AG04450 (cell line): ENCODE measurements around the gene SLC26A4. TPM values are rescaled to one million over a fixed set of nuclear protein-coding genes. Genes with fewer than 3 reads are reported as not detected.

ENCODE experiments used
- CTCF ChIA-PET: fragments of 300-600, 350-600 bp; formaldehyde crosslinking; extraction: SDS; loops from one replicate; lab custom pipeline; 2022; ENCODE audit warnings: antibody characterized with exemption, inconsistent platforms; lab: Charles Lee
- POLR2A ChIA-PET: fragments of 350-600 bp; formaldehyde crosslinking; extraction: SDS; loops from one replicate; lab custom pipeline; 2021; ENCODE audit warnings: antibody characterized with exemption, inconsistent platforms; lab: Yijun Ruan, JAX
- DNase-seq: peaks from one replicate; pipeline ENCODE4 v3.0.0-alpha.2; 2011; ENCODE audit warnings: low read depth, low spot score
- H3K27ac ChIP-seq: one replicate; pipeline ENCODE4 v1.5.1; 2012; ENCODE audit warnings: low read depth, low read length, control low read depth
- H3K27me3 ChIP-seq: one replicate; pipeline ENCODE4 v1.6.0; 2012; ENCODE audit warnings: low read length; ENCODE audit not compliant: control insufficient read depth, insufficient read depth
- H3K4me3 ChIP-seq: 2 replicates; pipeline ENCODE4 v1.5.1; 2011; ENCODE audit warnings: mild to moderate bottlenecking, low read depth, low read length, control low read depth
- H3K9me3 ChIP-seq: 2 replicates; pipeline ENCODE4 v1.5.1; 2012; ENCODE audit warnings: low read length; ENCODE audit not compliant: control insufficient read depth, insufficient read depth
- polyA plus RNA-seq: library from polyadenylated mRNA; depleted of rRNA; stranded (reverse); fragments of >200 nt; gene quantifications from 2 replicates; pipeline ENCODE4 v1.2.3, GENCODE V29; 2011
- TF ChIP-seq, protein P1 (sequence below): IDR thresholded peaks from 2 replicates; pipeline ENCODE4 v1.5.1; 2011; ENCODE audit warnings: low read depth, low read length, control low read depth, inconsistent platforms

Gene SLC26A4
- polyA plus RNA-seq, 1 experiment, result 0.12 TPM

DNA sequence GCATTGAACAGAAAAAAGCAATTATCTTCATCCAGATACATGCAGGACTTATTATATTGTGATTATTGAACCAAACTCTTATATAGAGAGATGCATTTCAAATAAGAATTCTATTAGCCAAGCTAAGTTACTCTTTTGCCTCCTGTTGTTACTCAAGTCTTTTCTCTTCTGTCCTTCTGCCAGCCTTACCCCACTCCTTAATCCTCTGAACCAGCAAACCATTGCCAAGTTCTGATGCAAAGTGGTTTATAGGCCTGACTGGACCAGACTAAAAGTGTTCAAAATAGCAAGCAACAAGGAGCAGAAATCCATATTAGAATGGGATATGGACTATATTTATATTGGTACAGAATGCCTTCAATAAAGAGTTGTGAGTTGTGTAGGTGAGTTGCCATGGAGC, 2.2 kb upstream of the SLC26A4 start:
- no peak for DNase-seq
- ChIA-PET CTCF (no interaction called here), POLR2A (no interaction called here)

DNA sequence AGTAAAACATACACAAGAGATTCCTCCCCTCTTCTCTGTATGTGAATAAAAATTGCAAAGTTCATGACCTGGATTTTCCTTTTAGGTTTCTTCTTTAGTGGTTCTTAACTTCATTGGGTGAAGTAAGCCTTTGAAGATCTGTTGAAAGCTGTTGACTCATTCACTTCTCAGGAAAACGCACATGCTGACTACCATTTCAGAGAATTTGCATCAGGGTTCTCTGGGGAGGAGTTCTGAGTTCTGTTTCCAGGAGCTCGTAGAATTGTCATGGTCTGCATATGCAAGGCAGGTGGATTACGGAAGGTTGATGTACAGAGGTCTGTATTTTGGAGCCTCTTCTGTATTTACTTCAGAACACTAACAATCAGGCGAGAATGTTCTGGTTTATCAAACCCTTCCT, 962 bp upstream of the SLC26A4 start:
- POLR2A ChIA-PET, result no interaction called here
- Histone ChIP-seq H3K4me3 (no peak overlapping the region), H3K9me3 (no peaks in the 10 kb centered on the region; the same call in 1 of the 2 replicates), H3K27ac (no peak overlapping the region), H3K27me3 (peaks cover 16% of the 10 kb centered on the region)
- CTCF ChIA-PET, result no interaction called here
- TF ChIP-seq, protein P1, sequence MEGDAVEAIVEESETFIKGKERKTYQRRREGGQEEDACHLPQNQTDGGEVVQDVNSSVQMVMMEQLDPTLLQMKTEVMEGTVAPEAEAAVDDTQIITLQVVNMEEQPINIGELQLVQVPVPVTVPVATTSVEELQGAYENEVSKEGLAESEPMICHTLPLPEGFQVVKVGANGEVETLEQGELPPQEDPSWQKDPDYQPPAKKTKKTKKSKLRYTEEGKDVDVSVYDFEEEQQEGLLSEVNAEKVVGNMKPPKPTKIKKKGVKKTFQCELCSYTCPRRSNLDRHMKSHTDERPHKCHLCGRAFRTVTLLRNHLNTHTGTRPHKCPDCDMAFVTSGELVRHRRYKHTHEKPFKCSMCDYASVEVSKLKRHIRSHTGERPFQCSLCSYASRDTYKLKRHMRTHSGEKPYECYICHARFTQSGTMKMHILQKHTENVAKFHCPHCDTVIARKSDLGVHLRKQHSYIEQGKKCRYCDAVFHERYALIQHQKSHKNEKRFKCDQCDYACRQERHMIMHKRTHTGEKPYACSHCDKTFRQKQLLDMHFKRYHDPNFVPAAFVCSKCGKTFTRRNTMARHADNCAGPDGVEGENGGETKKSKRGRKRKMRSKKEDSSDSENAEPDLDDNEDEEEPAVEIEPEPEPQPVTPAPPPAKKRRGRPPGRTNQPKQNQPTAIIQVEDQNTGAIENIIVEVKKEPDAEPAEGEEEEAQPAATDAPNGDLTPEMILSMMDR, result no peak
- peak; percentile 36 for DNase-seq

More for the DNA sequence above, 2.2 kb upstream of the SLC26A4 start:
- H3K27ac ChIP-seq, result no peak overlapping the region
- TF ChIP-seq, protein P1, result no peak
- H3K9me3 ChIP-seq, result no peaks in the 10 kb centered on the region; the same call in 1 of the 2 replicates
- peaks cover 16% of the 10 kb centered on the region for H3K27me3 ChIP-seq
- H3K4me3 ChIP-seq, result no peak overlapping the region

DNA sequence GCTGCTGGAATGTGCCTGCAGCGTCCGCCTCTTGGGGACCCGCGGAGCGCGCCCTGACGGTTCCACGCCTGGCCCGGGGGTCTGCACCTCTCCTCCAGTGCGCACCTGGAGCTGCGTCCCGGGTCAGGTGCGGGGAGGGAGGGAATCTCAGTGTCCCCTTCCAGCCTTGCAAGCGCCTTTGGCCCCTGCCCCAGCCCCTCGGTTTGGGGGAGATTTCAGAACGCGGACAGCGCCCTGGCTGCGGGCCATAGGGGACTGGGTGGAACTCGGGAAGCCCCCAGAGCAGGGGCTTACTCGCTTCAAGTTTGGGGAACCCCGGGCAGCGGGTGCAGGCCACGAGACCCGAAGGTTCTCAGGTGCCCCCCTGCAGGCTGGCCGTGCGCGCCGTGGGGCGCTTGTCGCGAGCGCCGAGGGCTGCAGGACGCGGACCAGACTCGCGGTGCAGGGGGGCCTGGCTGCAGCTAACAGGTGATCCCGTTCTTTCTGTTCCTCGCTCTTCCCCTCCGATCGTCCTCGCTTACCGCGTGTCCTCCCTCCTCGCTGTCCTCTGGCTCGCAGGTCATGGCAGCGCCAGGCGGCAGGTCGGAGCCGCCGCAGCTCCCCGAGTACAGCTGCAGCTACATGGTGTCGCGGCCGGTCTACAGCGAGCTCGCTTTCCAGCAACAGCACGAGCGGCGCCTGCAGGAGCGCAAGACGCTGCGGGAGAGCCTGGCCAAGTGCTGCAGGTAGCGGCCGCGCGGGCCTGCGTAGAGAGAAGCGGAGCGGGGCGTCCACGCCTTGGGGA, 645 bp downstream of the SLC26A4 start:
- ChIA-PET POLR2A (no interaction called here), CTCF (interaction anchor here (0.7 to 1.5 kb wide), 5 partner anchors 13 to 218 kb away, joined by 3 to 4 read pairs (median 3); no protein-coding TSS in a partner anchor)
- Histone ChIP-seq H3K27me3 (peaks cover 16% of the 10 kb centered on the region), H3K27ac (no peak overlapping the region), H3K9me3 (no peaks in the 10 kb centered on the region; the same call in 1 of the 2 replicates), H3K4me3 (peak overlapping the region; percentile 66)
- TF ChIP-seq, protein P1, result peak; percentile 29
- DNase-seq, result no peak

DNA sequence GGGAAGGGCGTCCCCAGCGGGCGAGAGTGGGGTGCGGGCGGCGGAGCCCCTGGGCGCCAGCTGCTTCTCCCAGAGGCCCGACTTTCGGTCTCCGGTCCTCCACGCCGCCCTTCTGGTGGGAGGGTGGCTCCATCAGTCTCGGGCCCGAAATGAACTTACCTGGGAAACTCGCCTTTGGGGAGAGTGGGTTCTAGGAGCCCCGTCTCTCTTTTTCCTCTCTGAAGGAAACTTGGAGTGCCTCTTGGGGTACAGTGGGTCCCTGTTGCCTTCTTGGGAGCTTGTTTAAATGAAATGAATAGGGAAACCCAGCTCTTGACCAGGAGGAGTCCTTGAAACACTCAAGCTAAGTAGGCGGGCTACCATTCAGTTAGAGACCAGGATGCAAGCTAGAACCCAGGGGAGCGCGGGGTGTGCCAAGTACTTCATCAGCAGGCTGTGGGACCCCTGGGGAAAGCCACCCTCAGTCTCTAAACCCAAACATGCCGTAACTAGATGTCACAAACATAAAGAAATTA, 1.3 kb downstream of the SLC26A4 start:
- H3K27ac ChIP-seq, result no peak overlapping the region
- H3K9me3 ChIP-seq, result no peaks in the 10 kb centered on the region; the same call in 1 of the 2 replicates
- POLR2A ChIA-PET, result no interaction called here
- no peak for DNase-seq
- TF ChIP-seq, protein P1, result no peak
- CTCF ChIA-PET, result interaction anchor here (0.8 to 1.5 kb wide), 4 partner anchors 13 to 217 kb away, joined by 3 to 4 read pairs (median 3); no protein-coding TSS in a partner anchor
- peak overlapping the region; percentile 66 for H3K4me3 ChIP-seq
- H3K27me3 ChIP-seq, result peaks cover 16% of the 10 kb centered on the region

DNA sequence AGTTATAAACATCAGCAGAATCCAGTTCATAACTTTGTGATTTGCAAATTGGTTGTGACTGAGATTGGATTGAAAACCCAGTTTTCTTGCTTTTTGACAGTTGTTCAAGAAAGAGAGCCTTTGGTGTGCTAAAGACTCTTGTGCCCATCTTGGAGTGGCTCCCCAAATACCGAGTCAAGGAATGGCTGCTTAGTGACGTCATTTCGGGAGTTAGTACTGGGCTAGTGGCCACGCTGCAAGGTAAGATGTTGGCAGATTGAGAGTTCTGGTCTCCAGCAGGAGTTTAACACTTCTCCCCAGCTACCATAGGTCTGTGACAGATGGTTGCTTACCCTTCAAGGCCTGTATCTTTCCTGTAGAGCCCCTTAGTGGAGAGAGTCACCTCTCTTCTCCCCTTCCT, 2.6 kb downstream of the SLC26A4 start:
- TF ChIP-seq, protein P1, result no peak
- CTCF ChIA-PET, result no interaction called here

More for the DNA sequence above, 2.6 kb downstream of the SLC26A4 start:
- peaks cover 16% of the 10 kb centered on the region for H3K27me3 ChIP-seq
- no peaks in the 10 kb centered on the region; the same call in 1 of the 2 replicates for H3K9me3 ChIP-seq
- POLR2A ChIA-PET, result no interaction called here
- no peak for DNase-seq
- no peak overlapping the region for H3K27ac ChIP-seq
- no peak overlapping the region for H3K4me3 ChIP-seq
